GM18870 (cell line): Measurements from ENCODE around the gene PIK3CB.
"Not testable (repeated sequence)": the region's sequence is repeated elsewhere in the genome, so short reads cannot be mapped to it uniquely, and the experiment has no call there.

Experiments used
- ATAC-seq: cut with Tn5 transposase; IDR thresholded peaks from one replicate; pipeline ENCODE4 v1.9.1; 2021; ENCODE audit warnings: moderate library complexity; ENCODE audit not compliant: unreplicated experiment

The PIK3CB gene

DNA sequence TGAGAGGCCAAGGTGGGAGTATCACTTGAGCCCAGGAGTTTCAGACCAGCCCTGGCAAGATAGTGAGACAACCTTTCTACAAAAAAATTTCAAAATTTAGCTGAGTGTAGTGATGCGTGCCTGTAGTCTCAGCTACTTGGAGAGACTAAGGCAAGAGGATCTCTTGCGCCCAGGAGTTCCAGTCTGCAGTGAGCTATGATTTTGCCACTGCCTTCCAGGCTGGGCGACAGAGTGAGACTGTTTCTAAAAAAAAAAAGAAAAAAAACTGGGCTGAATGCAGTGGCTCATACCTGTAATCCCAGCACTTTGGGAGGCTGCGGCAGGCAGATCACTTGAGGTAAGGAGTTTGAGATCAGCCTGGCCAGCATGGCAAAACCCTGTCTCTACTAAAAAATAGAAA lies 14.0 kb upstream of the PIK3CB start:
- ATAC-seq, result no peak

DNA sequence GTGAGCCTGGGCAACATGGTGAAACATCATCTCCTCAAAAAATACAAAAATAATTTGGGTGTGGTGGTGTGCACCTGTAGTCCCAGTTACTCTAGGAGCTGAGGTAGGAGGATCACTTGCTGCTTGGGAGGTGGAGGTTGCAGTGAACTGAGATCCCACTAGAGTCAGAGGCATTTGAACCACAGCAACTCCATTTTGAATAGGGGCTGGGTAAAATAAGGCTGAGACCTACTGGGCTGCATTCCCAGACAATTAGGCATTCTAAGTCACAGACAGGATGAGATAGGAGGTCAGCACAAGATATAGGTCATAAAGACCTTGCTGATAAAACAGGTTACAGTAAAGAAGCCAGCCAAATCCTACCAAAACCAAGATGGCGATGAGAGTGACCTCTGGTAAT lies 12.1 kb upstream of the PIK3CB start:
- not testable (repeated sequence) for ATAC-seq

- ATAC-seq, result no peak
These were observed 11.6 kb upstream of the PIK3CB start for GRCh38 chr3:138846262-138846791.

DNA sequence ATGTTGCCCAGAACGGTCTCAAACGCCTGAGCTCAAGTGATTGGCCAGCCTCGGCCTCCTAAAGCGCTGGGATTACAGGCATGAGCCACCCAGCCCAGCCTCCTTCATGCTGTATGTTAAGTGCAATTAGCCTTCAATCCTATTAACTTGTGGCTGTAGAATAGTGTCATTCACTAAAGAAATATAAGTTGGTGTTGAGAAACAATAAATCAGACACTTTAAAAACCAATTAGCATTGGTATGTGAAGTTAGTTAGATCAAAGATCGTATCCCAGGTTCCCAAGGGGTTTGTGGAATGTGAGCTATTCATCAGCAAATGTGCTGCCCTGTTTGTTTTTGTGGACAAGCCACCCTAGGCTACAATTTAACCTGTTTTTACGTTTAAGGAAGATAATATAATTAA lies 11.0 kb upstream of the PIK3CB start:
- no peak for ATAC-seq

- ATAC-seq, result no peak
These were observed 10.5 kb upstream of the PIK3CB start for GRCh38 chr3:138845181-138845601.

DNA sequence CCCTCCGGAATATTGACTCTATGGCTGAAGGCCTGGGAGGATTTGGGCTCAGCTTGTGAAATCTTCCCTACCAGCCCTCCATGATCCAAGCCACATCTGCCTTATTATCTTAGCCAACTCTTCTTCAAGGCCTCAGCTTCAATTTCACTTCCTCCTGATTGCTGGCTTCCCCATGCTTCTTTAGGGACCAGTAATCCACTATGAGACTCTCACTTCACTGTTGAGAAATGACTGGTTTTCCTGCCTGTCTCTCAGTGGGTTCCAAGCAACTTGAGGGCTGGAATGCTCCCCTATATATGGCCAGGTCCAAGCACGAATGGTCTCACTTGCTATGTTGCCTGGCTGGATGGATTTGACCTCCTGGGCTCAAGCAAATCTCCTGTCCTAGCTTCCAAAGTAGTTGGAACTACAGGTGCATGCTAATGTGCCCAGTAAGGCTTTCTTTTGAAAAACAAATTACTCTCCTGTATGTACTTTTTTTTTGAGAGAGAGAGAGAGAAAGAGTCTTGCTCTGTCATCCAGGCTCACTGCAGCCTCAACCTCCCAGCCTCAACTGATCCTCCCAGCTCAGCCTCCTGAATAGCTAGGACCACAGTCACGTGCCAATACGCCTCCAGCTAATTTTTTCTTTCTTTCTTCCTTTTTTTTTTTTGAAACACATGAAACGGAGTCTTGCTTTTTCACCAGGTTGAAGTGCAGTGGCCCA lies 7.9 kb upstream of the PIK3CB start:
- ATAC-seq, result peak; percentile 52

DNA sequence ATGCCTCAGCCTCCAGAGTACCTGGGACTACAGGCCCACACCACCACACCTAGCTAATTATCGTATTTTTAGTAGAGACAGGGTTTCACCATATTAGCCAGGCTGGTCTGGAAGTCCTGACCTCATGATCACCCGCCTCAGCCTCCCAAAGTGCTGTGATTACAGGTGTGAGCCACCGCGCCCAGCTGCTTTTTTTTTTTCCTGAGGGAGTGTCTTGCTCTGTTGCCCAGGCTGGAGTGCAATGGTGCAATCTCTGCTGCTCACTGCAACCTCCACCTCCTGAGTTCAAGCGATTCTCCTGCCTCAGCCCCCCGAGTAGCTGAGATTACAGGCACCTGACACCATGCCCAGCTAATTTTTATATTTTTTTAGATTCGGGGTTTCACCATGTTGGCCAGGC lies 3.7 kb upstream of the PIK3CB start:
- ATAC-seq, result not testable (repeated sequence)

- not testable (repeated sequence) for ATAC-seq
These were observed 1.1 kb upstream of the PIK3CB start for GRCh38 chr3:138835846-138836245.

GRCh38 chr3:138835397-138835757 lies 649 bp upstream of the PIK3CB start:
- ATAC-seq, result no peak

GRCh38 chr3:138833899-138834595 lies 681 bp downstream of the PIK3CB start:
- peak; percentile 41 for ATAC-seq

GRCh38 chr3:138832473-138833057 lies 2.2 kb downstream of the PIK3CB start:
- ATAC-seq, result not testable (repeated sequence)

DNA sequence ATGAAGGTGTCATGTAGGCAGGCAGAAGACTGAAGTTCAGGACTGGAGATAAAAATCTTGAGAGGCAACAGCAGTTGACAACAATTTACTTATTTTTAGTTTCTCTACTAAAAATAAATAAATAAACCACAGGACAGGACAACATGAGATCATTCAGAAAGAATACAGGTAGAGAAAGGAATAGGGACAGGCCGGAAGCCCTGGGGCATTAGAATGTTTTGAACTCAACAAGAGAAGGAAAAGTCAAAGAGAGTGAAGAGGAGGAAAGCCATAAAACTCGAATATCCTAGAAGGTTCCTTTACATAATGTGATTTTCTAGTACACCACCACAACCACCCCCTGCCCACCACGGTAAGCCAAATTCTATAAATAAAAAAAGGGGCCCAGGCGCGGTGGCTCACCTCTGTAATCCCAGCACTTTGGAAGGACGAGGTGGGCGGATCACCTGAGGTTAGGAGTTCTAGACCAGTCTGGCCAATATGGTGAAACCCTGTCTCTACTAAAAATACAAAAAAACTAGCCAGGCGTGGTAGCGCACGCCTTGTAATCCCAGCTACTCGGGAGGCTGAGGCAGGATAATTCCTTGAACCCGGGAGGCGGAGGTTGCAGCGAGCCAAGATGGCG lies 4.7 kb downstream of the PIK3CB start:
- ATAC-seq, result no peak

DNA sequence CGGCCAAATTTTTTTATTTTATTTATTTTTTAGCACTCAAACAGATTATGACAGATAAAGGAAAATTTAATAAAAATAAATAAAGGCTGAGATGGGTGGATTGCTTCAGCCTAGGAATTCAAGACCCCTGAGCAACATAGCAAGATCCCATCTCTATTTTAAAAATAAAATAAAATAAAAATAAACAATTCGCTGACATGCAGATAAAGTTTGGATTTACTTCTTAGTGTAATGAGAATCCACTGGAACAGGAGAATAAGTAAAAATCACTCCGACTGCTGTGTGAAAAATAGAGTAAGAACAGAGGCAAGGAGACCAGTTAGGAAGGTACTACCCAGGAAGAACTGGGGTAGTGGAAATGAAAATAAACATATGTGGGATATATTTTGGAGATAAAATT lies 5.6 kb downstream of the PIK3CB start:
- no peak for ATAC-seq

DNA sequence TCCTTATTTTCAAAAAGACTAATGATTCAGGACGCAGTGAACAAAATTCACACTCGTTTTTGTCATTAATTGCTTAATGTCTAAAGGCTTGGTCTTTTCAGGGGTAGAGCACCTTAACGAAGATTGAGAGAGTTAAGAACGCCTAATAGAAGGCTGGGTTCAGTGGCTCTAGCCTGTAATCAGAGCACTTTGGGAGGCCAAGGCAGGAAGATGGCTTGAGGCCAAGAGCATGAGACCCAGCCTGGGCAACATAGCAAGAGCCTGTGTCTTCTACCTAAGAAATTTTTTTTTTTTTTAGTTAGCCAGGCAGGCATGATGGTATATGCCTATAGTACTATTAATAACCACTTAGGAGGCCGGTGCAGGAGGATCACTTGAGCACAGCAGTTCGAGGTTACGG lies 7.5 kb downstream of the PIK3CB start:
- ATAC-seq, result no peak

DNA sequence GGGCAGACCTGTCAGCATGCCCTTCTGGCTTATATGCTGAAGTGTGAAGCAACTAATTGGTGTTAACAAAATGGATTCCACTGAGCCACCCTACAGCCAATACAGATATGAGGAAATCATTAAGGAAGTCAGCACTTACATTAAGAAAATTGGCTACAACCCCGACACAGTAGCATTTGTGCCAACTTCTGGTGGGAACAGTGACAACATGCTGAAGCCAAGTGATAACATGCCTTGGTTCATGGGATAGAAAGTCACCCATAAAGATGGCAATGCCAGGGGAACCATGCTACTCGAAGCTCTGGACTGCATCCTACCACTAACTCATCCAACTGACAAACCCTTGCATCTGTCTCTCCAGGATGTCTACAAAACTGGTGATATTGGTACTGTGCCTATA lies 9.4 kb downstream of the PIK3CB start:
- no peak for ATAC-seq

- ATAC-seq, result no peak
These were observed 10.6 kb downstream of the PIK3CB start for GRCh38 chr3:138824114-138824506.

- ATAC-seq, result not testable (repeated sequence)
These were observed 14.3 kb downstream of the PIK3CB start for GRCh38 chr3:138820379-138820778.

DNA sequence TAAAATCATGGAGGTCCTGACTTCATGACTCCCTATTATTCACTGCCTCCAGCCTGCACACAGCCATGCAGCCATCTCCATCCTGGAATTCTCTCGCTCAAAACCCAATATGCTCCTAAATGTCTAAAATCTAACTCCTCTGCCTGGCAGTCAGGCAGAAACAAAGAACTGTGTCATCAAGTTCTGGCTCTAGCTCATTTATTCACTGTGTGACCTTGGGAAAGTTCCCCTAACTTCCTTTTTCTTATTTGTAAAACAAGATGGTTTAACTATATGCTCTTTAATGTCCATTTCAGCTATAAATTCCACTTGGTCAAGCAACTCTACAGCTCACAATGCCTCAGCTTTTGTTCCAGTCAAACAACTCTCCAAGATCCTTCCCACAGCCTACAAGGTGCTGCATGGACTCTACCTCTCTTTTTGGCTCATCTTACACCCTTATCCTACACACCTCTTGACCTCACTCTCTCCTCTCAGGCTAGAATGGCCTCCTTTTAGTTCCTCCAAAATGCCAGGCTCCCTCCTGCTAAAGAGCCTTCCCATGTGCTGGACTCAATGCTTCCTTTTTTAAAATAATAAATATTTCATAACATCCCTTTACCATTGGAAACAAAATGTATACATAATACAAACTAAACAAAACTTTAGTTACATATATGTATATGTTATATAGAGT lies 16.4 kb downstream of the PIK3CB start:
- no peak for ATAC-seq

- no peak for ATAC-seq
These were observed 17.0 kb downstream of the PIK3CB start for GRCh38 chr3:138817695-138818094.

DNA sequence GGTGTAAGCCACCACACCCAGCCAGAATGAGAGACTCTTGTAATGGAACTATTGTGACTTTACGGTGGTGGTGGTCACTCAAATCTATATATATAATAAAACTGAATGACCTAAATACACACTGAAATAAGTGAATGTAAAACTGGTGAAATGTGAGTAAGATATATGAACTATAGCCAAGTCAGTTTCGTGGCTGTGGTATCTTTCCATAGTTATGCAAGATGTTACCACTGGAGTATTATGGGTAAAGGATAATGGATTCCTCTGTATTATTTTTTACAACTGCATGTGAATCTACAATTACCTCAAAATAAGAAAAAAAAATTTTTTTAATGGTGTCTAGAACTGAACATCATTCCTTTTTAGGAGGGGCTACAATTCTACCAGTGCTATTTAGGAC lies 21.9 kb downstream of the PIK3CB start:
- ATAC-seq, result no peak
